Vagina (tissue), 2 donors: Measurements from ENCODE around the gene MAP2K5.

ENCODE experiments used
- CTCF ChIP-seq, 3 experiments: fragments of 450-650 bp in 2 of 3; fragments of 200-600 bp in 1 of 3; sonication (generic) in 1 of 3; IDR thresholded peaks; one replicate each; pipeline ENCODE4 v1.5.1; 2017 to 2019; ENCODE audit warnings: antibody characterized with exemption in 3 of 3, mild to moderate bottlenecking in 2 of 3, moderate library complexity in 2 of 3
- POLR2A ChIP-seq, 2 donors: fragments of 450-650 bp; IDR thresholded peaks; one replicate each; pipeline ENCODE4 v1.6.1; 2017; ENCODE audit warnings: antibody characterized with exemption in 2 of 2, mild to moderate bottlenecking in 2 of 2, moderate library complexity in 2 of 2

GRCh38 chr15:67587754-67588153, 45.3 kb downstream of the MAP2K5 start:
- TF ChIP-seq CTCF (IDR thresholded peaks at IDR 0.05) (no peak), POLR2A (IDR thresholded peaks at IDR 0.05) (no peak)
